HG03139 (cell line): Measurements from ENCODE around the gene AKAP6.
"Not testable (repeated sequence)": the region's sequence is repeated elsewhere in the genome, so short reads cannot be mapped to it uniquely, and the experiment has no call there.

Experiments
- ATAC-seq: cut with Tn5 transposase; IDR thresholded peaks from one replicate; pipeline ENCODE4 v1.9.1; 2021; ENCODE audit not compliant: unreplicated experiment

The AKAP6 gene

DNA sequence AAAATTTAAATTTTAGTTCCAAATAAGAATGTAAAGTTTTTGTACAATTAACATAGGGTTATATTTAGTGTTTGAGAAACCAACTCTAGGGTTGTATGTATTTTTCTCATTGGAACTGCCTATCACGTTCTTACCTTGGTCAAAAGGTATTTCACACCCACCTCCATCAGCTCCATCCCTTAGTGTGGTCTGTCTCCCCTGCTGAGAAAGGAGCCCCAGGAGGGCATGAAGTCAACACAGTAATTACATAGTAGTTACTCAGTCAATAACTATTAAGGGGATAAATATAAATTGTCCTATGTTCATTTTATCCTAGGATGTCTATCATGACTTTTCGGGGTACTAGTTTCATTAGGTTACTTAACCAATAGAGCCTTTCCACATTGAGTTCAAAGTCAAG is 106.3 kb downstream of the AKAP6 start:
- no peak for ATAC-seq

DNA sequence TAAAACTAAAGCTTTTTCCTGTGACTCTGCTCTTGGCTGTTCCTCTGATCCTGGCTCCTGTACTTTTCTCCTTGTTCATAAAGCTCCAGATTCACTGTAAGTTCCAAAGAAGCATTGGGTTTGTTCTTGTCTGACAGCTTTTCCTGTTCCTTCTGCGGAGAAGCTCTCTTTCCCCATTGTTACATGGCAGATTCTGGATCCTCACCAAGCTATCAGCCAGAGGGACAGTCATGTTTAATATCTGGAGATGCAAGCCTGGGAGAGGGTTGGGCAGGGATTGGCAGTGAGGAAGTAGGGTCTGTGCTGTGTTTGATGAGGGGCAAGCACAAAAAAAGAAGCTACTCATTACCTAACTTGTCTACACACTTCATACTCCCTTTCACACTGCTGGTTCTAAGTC is 107.9 kb downstream of the AKAP6 start:
- no peak for ATAC-seq

DNA sequence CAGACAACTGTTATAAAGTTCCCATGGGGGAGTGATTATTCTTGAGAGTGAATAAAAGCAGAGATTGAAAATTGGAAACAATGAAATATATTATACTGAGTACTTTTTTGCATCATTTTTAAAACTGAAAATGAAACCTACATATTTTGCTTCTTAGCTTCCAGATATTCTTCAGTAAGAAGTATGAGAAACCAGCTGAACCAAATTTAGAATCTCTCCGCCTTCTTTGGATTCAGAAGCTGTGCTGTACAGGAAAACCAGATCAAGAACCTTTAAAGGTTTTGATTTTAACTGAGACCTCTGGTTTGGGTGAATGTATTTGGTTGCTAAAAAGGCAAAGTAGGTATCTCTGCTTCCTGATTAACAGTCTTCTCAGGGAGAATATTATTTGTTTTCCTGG is 109.4 kb downstream of the AKAP6 start:
- ATAC-seq, result no peak

DNA sequence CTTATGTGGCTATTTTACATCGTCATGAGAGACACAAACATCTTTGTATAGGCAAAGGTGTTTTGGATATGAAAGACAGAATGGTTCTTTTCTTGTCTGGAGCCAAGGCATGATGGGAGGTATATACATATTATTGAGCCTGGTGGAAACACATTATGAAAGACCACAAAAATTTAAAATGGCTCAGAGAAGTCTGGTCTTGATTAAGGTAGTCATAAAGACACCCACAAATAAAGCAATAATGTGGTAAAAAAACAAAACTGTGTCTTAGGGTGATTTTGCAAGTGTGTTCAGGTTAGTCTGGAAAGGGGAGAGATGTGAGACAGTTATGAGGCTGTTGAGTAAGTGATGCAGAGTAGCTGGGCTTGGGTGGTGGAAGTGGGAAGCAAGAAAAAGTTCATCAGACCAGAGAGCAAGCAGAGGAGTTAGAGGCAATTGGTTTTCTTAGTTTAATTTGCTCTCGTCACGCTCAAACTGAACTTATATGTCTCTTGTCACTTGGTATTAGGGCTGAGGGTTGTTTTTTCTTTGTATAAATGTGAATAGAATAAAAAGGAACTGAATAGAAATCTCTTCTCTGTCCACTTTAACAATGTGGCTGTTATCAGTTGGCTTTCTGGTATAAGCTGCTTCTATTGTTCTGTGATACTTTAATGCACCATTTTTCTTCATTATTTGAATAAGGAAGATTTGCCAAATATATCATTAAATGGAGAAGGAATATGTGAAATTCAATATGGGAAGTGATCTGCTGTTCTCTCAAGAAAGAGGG is 115.0 kb downstream of the AKAP6 start:
- no peak for ATAC-seq

DNA sequence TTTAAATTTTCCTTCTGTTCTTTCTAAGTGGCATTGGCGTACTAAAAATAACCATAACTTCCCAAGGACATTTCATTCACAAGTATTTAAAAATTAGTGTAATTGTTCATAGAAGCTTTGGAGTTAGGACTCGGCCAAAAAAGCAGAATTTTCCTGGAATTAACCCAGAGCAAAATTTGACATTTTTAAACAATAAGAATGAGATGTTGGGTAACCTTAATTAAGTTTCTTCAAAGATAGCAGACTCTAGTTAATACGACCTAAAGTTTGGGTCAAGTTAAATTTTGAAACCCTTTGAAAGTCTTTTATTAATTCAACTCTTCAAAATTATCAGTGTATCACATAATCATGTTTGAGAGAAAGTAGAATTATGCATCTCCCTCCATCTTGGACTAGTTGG is 118.3 kb downstream of the AKAP6 start:
- ATAC-seq, result no peak

DNA sequence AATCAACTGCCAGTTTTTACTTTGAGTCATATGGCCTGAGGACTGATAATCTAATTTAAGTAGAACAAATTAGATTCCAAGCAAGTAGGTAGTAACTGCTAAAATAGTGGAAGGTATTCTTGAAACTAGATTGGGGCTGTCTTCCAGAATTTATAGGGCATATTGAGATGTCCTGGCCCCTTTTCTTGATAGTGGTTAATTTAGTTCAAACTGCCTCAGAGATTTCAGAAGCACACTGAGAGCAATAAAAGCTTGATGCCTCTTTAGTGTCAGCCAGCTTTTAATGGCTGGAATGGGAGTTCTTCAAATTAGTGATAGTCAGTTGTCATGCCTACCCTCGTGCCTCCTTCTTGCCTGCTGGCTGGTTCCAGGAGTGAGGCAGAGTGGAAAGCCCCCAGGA is 120.5 kb downstream of the AKAP6 start:
- no peak for ATAC-seq

DNA sequence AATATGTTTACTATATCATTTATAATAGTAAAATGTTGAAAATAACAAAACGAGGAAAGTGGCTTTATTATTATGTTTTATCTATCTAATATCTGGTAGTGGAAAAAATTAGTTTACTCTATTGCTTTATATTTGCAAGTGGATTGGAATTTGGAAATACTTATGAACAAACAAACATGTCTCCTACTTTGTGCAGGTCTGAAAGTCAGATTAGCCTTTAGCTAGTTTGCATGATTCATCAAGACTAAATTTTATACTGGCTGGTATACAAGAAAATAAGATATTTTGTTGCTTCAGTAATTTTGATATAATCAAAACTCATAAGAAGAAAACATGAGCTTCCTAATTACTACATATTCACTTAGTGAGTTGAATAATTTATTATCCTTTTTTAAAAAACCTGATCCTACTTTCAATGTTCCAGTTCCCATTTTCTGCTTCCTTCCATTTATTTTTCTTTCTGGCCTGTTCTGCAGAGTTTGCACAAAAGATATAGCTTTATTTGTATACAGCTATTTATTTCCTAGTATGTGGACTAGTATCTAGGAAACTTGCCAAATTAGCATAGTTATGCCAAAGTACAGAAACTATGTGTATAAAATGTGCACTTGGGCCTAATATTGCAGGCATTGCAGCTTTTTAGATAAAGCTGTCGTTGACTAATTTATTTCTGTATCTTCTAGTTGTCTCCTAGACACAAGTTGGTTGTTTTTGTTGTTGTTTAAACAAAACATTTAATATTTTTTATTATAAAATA is 122.0 kb downstream of the AKAP6 start:
- no peak for ATAC-seq

DNA sequence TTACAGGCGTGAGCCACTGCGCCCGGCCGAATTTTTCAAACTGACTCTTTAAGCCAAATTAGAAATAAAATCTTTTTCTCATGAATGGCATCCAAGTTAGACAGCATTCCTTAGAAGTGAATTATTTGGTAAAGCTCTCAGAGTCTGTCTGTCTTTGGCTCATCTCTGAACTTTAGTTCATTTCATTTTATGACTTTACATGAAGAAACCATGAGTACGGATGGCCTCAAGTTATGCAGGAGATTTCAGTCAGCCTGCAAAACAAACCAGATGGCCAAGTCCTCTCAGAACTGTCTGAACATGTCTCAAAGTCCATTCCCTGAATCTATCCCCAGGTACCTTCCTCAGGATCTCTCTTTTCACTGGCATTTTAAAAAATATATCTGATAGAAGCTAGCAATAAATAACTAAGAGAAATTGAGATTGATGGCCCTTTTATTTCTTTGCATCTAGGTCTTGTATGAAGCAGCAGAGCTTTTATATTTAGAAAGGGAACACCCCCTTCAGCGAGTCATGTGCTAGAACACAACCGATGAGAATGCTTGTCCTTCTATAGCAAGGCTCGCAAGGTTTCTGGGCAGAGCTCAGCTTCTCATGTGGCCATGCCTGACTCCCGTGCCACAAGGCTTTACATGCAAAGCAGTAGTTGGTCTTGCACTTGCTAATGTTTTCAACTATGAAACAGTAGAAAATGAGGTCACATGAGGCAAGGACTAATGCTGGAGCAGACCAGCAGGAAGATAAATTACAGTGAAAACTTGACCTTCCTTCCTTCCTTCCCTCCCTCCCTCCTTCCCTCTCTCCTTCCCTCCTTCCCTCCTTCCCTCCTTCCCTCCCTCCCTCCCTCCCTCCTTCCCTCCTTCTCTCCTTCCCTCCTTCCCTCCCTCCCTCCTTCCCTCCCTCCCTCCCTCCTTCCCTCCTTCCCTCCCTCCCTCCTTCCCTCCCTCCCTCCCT is 125.0 kb downstream of the AKAP6 start:
- ATAC-seq, result no peak

DNA sequence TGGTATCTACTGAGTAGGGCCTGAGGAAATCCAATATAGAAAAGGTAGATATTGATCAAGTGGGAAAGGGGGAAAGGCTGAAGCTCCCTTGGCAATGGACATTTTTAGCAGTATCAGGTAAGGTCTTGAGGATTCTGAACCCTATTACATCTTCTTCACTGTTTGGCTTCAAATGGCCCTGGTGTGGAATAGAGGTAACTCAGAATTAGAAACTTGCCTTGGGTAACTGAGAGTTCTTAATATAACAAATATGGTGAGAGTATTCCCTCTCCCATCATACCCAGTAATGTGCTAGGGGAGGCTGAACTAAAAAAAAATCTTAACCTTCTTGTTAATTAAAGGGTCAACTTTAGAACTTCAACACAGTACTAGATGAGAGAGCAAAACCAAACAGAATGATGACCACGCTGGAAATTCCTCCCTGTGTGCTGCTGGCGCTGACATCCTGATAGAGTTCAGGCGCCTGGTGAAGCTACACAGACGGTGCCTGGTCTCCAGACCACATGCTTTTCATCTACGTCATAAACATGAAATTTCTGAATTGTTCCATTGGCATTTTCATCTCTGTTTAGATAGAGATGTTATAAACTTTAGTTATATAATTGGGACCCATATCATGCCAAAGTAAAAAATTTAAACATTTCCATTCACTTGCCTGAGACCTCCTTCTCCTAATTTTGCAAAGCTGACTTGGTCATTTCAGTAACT is 128.3 kb downstream of the AKAP6 start:
- no peak for ATAC-seq

DNA sequence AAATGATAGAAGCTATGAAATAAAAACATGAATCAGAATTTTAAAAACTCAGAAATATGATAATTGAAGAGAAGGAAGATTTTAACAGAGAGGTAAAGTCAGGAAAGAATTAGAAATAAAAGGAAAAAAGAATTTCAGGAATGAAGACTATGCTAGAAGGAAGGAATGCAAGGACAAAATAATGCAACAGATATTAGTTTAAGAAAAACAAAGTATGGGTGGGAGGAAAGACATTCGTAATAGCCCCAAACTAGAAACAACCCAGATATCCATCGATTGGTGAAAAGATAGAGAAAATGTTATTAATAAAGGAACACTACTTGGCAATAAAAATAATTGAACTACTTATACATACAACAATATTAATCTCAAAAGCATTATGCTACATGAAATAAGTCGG is 129.6 kb downstream of the AKAP6 start:
- no peak for ATAC-seq

DNA sequence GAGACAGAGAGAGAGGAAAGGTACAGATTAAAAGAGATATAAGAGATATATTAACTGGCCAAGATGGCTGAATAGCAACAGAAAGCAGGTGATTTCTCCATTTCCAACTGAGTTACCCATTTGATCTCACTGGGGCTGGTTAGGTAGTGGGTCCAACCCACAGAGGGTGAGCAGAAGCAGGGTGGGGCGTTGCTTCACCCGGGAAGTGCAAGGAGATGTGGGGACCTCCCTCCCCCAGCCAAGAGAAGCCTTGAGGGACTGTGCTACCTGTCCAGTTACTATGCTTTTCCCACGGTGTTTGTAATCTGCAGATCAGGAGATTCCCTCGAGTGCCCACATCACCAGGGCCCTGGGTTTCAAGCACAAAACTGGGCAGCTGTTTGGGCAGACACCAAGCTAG is 131.2 kb downstream of the AKAP6 start:
- no peak for ATAC-seq

DNA sequence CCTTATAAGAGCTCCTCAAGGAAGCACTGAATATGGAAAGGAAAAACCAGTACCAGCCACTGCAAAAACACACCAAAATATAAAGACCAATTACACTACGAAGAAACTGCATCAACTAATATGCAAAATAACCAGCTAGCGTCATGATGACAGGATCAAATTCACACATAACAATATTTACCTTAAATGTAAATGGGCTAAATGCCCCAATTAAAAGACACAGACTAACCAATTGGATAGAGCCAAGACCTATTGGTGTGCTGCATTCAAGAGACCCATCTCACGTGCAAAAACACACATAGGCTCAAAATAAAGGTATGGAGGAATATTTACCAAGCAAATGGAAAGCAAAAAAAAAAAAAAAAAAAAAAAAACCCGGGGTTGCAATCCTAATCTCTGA is 133.5 kb downstream of the AKAP6 start:
- ATAC-seq, result not testable (repeated sequence)

DNA sequence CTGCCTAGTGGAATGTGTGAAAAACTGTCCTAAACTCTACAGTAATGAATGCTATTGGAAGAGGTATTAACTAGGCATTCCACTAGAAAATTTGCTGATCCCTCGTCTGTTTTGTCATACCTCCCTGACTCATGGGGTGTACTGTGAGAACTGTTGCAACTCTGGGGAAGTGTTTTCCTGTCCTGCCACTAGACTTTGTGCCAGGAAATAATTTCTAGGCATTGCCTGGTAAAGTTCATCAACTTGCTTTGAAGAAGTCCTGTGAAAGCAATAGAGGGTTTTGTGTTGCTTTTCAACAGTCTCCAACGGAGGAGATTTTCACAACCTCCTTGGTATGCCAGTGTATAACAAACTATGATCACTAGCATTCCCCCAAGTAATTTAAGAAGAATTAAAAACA is 139.9 kb downstream of the AKAP6 start:
- ATAC-seq, result no peak

DNA sequence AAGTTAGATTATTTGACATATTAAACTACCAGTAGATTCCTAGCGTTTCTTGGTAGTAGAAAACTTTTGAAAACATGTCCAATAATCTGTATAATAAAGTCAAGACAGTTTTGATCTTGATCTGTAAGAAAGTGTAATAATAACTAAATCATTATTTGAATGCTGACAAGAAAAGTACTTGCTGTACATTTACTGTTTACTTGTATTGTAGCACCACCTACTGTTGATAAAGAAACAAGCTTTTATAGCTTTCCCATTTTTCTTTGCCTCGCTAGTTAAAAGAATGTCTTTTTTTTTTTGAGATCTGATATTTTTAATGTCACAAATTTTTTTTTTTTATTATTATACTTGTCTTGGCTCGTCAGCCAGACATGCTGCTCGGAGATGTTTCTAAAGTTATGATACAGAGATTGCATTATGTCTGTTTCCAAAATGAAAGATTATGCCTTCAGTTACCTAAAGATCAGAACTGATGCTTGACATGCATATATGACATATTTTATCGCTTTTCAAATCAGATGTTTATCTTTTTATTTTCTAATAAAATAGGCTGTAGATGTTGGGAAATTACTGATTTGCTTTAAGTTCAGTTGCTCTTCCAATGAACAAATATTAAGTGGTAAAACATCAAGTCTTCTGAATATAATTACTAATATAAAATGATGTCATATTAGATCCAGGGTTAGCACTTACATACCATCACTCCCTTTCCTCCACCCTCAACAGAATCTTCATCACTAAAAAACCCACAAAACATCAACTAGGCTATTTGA is 140.5 kb downstream of the AKAP6 start:
- no peak for ATAC-seq

DNA sequence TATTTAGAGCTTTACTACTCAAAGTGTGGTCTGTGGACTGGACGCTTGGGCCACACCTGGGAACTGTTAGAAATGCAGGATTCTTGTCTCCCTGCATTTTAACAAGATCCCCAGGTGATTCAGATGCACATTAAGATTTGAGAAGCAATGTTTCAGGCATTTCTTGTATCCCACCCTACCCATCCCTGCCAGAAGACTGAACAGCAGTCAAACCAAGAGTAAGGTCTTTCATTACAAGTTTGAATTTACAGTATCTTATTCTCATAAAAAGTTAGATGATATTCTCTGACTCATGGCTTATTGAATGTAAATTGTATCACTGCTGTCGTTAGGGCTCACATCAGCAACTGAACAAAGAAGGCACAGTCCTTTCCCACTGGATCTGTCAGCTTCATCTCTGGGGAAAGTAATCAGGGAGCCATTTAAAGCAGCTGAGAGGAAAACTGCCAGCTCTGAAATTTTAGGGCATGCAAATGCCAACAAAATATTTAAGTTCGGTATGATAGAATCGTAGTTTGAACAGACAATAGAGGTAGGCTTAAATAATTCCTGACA is 141.1 kb downstream of the AKAP6 start:
- ATAC-seq, result no peak

DNA sequence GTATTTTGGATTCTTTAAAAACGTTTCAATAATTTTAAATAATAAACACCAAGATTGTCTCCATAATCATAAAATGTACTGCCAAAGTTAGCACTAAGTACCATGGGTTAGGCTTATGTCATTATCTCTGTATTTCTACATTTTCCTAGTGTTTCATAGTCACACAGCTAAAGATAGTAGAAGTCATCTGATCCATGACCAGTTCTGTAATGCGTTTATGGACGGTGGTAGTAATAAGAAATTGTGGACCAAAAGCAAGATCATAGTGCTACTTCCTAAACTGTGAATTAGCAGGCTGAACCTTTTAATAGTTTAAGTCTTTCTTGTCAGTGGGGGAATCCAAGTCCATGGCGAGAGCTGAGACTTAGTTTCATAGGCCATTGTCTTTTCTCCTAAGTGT is 142.1 kb downstream of the AKAP6 start:
- ATAC-seq, result no peak

DNA sequence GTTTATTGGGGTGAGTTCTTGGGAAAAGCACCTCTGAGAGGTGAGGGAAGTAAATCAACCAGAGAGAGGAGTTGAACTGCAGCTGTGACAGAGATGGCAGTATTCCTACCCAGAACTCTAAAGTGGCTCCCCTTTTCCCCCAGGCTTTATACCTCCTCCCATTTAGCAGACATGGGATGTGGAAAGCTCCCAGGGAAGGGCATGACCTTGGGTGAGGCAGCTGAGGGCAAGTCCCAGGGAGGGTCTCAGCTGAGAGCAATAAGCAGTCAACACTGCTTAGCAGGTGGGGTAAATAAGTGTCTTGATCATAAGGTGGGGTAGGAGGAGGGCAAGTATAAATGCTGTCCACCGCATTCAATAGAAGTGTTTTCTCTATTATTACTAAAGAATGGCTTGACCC is 143.0 kb downstream of the AKAP6 start:
- ATAC-seq, result no peak

DNA sequence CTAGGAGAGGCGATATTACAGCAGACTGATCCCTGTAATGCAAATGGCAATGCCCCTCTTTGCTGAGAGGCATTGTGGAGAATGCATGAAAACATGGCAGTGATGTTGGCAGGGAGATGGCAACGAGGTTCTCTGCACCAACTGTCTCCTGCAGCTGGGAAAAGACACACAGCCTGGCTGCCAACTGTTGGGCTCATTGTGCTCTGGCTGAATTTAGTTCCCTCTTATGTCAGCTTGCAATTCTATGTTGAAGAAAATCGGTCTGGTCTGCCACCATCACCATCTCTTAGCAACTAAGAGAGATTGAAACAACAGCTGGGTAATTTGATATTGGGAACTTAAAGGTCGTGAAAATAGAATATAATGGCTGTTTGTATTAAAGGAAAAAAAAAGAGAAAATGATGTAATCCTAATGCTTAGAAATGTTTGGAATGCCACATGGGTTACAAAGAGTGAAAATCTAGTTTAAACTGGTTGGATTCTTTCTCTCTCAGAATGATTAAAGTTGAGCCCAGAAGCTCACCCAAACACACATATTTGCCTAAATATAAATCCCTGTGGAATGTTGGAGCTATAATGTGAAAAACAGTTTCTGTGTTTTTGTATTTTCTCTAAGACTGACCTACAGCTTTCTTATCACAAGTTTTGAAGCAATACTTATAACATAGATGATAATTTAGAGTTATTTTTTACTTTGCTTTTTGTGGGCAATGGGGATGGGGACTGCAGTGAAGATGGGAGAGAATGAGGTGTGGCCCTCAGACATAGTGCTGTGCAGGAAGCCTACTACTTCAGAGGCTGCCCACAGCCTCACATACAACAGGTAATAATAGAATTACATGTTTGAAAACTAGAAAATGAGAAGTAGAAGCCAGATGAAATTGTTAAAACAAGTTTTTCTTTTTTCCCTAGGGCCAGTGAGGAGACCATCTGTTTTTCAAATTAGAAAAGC is 143.7 kb downstream of the AKAP6 start:
- ATAC-seq, result no peak

DNA sequence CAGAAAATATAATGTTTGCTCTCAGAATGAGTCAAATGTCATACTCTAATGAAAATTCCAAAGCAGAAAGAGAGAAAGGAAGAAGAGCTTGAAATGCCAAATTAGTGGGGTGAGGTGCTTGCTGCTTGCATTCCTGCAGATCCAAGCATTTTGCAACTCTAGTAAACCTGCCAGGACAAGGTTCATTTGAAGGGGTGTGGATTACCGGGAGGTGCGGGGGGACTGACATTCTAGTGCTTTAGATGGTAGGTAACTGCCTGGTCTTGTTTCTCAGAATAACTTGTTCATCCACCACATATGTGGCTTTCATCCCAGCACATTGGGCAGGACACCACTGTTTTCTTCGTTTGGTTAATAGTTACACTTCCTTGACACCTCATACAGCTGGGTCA is 144.4 kb downstream of the AKAP6 start:
- no peak for ATAC-seq
